HG03354 (cell line): ENCODE measurements around the gene GNAQ.
"Not testable (repeated sequence)": the region's sequence is repeated elsewhere in the genome, so short reads cannot be mapped to it uniquely, and the experiment has no call there.

Source experiments
- ATAC-seq: cut with Tn5 transposase; IDR thresholded peaks from one replicate; pipeline ENCODE4 v1.9.1; 2021; ENCODE audit warnings: mild to moderate bottlenecking; ENCODE audit not compliant: unreplicated experiment, poor library complexity, severe bottlenecking

The GNAQ gene

GRCh38 chr9:77887662-77888061, 143.9 kb downstream of the GNAQ start:
- no peak for ATAC-seq

GRCh38 chr9:77885104-77885672, 146.4 kb downstream of the GNAQ start:
- no peak for ATAC-seq

DNA sequence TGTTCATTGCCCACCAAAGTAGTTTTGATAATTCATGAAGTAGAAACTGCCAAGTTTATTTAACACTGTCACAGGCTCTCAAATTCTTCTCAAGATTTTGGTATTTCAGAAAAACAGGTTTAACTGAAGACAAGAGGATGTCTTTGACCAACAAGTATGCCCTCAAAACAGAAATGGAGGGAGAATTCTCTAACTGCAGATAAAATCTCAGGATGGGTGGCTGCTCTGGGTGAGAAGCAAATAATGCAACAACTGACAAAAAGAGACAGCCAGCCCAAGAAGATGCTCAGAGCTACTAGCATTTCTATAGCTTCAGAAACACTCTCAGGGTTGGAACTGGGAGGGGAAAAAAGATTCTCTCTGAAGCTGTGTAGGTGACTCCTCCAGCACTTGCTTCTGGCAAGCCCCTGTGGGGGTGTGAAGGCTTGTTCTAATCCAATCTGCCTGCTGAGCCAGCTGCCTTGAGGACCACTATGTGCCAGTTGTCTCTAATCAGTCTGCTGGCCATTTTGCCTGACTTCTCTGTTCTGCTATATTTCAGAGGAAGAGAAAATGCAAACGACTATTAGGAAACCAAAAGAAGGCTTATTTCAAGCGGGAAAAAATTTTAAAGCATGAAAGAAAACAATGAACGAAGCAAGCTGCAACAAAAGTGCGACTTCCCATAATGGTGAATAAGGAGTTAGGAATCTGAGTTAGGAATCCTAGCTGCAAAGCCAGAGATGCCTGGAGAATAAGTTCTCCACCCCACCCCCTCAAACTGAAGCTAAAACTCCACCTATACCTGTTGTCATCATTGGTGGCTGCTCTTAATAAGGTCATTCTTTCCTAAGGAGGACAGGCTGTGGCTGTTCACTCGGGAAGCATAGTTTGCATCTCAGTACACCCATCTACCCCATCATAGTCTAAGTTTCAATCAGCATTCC, 147.5 kb downstream of the GNAQ start:
- ATAC-seq, result no peak

DNA sequence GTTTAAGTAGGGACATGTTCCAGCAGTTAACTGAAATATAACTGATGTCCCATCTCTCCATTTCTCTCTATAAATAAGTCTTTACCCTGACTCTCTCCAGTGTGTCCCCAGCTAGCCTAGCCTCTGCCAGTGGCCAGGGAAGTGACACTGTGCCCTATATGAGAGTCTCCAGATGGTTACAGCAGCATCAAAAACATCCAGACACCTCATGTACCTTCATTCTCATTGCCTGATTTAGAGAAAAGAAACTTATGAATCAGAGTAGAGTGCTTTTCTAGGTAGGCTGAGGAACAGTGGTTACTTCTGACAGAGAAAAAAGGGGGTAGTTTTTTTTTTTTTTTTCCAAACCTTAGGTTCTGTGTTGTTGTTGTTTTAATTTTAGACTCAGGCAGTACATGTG, 148.5 kb downstream of the GNAQ start:
- ATAC-seq, result no peak

GRCh38 chr9:77882294-77882693, 149.3 kb downstream of the GNAQ start:
- no peak for ATAC-seq

DNA sequence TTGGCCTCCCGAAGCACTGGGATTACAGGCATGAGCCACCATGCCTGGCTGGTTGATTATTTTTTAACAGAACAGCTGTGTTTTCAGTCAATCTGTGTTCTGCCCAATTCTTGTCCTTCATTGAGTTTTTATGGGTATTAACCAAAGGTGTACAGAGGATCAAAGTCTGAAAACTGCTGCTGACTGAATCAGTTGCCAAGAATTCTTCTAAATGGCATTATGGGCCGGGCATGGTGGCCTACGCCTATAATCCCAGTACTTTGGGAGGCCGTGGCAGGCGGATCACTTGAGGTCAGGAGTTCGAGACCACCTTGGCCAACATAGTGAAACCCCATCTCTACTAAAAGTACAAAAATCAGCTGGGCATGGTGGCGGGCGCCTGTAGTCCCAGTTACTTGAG, 150.0 kb downstream of the GNAQ start:
- ATAC-seq, result not testable (repeated sequence)

- no peak for ATAC-seq
These were observed 150.5 kb downstream of the GNAQ start for GRCh38 chr9:77881111-77881510.

- no peak for ATAC-seq
These were observed 152.1 kb downstream of the GNAQ start for GRCh38 chr9:77879437-77879943.

DNA sequence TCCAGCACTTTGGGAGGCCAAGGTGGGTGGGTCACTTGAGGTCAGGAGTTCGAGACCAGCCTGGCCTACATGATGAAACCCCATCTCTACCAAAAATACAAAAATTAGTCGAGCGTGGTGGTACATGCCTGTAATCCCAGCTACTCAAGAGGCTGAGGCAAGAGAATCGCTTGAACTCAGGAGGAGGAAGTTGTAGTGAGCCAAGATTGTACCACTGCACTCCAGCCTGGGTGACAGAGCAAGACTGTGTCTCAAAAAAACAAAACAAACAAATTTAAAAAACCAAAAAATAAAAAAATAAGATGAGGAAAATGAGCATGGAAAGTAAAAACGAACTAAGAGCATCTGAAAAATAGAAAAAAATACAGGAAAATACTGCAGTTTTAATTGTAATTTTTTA, 152.8 kb downstream of the GNAQ start:
- not testable (repeated sequence) for ATAC-seq

GRCh38 chr9:77877976-77878375, 153.6 kb downstream of the GNAQ start:
- no peak for ATAC-seq

DNA sequence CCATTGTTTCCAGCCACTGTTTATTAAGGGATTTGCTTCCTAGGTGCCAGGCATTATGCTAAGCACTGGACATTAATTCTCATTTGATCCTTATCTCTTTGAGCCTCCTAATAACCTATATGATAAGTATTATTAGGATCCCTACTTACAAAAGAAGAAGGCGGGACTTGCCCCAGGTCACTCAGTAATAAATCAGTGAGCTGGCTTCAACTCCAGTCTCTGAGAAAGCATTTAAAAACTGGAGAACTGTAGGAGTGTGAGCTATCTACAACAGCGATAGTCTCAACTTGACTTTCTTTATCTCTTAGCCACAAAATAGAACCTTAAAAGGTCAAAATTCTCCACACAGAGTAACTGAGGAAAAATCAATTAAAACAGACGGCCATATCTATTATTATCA, 155.0 kb downstream of the GNAQ start:
- no peak for ATAC-seq

GRCh38 chr9:77876091-77876490, 155.5 kb downstream of the GNAQ start:
- no peak for ATAC-seq

- ATAC-seq, result no peak
These were observed 158.7 kb downstream of the GNAQ start for GRCh38 chr9:77872863-77873262.

DNA sequence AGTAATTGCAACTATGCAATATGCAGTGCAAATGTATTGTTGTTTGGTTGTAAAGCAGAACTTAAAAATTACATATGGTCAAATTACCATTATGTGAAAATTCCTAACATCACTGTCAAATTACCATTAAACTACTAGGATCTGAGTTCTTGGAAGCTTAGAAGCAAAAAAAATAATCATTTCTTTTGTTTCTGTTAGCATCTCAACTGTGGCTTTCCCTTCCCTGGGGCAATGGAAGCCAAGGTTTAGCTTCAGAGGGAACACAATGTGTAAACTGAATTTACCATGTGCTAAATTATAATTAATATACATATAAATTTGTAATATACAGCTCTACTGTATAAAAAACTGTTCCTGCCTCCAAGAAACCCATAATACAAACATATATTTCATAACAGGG, 159.4 kb downstream of the GNAQ start:
- ATAC-seq, result no peak

DNA sequence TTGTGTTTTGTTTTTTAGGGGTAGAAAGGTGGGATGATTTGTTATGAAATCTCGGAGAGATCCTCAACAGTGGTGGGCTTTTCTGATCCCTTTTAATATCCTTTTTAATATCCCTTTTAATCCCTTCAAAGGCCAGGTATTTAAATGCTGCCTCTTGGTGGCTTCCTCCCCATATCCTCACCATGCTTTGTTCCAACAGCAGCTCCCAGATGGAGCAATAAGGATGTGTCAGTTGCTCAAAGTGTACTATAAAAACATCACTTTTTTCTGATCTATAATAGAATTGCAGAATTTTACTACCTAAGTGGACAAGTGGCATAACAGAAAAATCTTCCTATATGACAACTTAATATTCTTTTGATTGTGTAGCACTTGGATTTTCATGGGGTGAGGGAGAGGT, 160.1 kb downstream of the GNAQ start:
- ATAC-seq, result no peak

DNA sequence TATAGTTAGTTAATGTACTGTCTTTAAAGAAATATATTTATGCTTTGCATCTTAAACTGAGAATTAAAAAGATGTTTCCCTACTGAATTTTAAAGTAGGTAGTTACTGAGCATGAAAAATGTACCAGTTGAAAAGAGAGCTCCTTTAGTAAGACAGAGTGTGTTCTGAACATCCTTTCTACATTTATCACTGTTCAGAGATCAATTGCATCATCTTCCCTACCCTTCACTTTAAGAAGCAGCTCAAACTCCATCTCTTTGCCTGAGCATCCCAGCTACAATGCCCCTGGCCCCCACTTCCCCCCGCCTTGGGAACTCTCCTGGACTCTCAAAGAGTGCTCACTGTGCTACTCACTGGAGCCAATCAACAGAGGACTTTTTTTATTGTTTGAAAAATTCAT, 164.7 kb downstream of the GNAQ start:
- ATAC-seq, result no peak

DNA sequence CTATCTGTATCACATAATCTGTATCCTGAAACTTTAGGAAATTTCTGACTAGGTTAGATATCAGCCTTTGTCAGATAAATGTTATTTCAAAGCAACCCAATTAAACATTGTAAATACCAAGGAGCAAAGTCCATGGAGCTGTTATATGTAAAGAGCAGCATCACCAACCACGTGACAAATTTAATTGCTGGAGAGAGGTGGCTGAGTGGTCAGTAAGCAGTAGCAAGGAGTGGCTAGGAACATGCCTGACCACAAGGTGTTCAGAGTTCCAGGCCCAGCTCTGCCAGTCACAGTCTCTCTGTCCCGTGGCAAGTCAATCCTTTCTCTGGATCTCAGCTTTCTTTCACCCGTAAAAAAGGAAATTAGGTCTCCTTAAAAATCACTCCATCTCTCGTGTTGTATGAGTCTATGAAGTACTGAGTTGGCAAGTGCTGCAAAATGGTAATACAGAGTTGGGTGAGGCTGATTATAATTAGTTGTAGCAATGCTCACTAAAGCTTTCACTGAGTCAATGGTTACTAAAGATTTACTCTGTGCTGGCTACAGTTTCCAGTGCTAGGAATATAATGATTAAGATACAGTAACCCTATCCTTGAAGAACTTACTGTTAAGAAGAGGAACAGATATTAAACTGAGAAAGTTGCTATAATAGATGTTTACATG, 166.1 kb downstream of the GNAQ start:
- no peak for ATAC-seq

DNA sequence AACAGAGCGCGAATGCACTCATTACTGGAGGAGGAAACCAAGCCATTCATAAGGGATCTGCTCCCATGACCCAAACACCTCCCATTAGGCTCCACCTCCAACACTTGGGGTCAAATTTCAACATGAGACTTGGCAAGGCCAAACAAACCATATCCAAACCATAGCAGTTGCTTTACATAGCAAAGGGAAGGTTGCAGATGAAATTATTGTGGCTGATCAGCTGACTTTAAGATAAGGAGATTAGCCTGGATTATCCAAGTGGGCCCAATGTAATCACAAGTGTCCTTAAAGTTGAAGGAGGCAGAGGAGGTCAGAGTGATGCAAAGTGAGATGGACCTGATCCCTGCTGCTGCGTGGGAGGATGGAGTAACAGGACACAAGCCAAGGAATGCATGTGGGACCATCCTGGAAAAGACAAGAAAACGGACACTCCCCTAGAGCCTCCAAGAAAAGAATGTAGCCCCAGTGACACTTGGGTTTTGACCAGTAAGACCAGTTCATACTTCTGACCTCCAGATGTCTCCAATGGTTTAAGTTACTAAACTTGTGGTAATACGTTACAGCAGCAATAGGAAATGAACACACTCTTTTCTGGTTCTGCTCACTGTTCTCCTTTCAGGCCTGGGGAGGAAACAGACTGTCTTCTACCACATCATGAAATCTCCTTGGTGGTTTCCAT, 167.3 kb downstream of the GNAQ start:
- no peak for ATAC-seq

DNA sequence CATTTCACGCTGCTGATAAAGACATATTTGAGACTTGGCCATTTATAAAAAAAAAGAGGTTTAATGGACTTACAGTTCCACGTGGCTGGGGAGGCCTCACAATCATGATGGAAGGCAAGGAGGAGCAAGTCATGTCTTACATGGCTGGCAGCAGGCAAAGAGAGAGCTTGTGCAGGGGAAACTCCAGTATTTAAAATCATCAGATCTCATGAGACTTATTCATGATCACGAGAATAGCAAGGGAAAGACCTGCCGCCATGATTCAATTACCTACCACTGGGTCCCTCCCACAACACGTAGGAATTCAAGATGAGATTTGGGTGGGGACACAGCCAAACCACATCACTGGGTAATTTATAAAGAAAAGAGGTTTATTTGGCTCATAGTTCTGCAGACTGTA, 168.0 kb downstream of the GNAQ start:
- not testable (repeated sequence) for ATAC-seq

DNA sequence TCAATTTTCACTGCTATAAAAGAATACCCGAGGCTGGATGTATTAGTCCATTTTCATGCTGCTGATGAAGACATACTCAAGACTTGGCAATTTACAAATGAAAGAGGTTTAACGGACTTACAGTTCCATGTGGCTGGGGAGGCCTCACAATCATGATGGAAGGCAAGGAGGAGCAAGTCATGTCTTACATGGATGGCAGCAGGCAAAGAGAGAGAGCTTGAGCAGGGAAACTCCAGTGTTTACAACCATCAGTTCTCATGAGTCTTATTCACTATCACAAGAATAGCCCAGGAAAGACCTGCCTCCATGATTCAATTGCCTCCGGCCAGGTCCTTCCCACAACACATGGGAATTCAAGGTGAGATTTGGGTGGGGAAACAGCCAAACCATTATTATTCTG, 170.7 kb downstream of the GNAQ start:
- ATAC-seq, result not testable (repeated sequence)
